Muscle layer of colon (tissue), 2 donors: ENCODE measurements around the gene CLSTN2.

ENCODE experiments used
- H3K27ac ChIP-seq: one replicate; pipeline ENCODE4 v1.7.0; 2013; ENCODE audit warnings: low read depth, mild to moderate bottlenecking, low read length, moderate library complexity
- H3K27me3 ChIP-seq, 2 donors: one replicate each; pipeline ENCODE4 v1.7.0; 2013; ENCODE audit warnings: low read length in 2 of 2, mild to moderate bottlenecking in 2 of 2; ENCODE audit not compliant: insufficient read depth in 2 of 2, control insufficient read depth in 1 of 2
- H3K36me3 ChIP-seq: one replicate; pipeline ENCODE4 v1.7.0; 2013; ENCODE audit warnings: mild to moderate bottlenecking, low read length; ENCODE audit not compliant: insufficient read depth
- H3K4me1 ChIP-seq: one replicate; pipeline ENCODE4 v1.7.0; 2013; ENCODE audit warnings: mild to moderate bottlenecking, low read length; ENCODE audit not compliant: insufficient read depth
- H3K4me3 ChIP-seq, 2 donors: one replicate each; pipeline ENCODE4 v1.7.0; 2013; ENCODE audit warnings: low read length in 2 of 2, low read depth in 1 of 2, mild to moderate bottlenecking in 1 of 2, moderate library complexity in 1 of 2
- H3K9ac ChIP-seq: one replicate; pipeline ENCODE4 v1.7.0; 2013; ENCODE audit warnings: low read length
- H3K9me3 ChIP-seq: one replicate; pipeline ENCODE4 v1.7.0; 2013; ENCODE audit warnings: mild to moderate bottlenecking, low read length
- donor health status: abdominal sarcoma.
- donor health status: Adenocarcinoma of cecum.

Gene CLSTN2

DNA sequence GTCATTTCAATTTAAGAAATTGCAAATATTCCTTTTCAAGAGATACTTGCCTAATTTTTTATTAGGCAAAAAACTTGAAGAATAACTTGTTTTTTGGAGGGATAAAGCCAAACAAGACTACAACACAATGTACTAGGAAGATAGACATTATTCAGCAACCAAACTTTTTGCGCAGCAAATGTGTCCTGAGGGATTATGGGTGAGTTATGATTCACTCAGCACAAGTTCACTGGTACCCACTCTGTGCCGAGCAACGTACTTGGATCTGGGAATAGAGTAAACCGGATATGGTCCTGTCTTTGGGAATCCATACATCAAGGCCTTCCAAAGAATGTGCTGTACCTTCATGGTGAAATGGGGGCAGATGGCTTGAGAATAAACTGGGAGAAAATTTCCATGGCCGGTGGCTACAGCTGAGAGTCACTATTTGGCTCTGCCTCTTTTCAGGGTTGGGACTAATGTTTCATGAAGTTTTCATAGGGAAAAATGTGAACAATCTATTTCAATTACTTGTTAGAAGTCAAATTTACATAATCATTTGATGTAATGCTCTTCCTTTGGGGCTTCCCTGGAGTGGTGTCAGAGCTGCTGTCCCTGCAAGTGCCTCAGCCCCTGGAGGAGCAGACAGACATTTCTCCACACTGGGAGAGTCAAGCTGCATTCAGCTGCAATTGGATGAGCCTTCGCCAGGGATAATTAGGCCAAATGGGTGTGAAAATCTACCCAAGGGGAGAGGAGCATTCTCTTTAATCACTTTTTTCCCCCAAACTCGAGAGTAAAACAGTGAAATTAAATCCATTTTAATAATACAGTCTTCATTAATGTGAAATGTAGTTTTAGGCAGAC, 315.2 kb downstream of the CLSTN2 start:
- Histone ChIP-seq H3K4me3 (no peak overlapping the region), H3K4me1 (no peaks in the 10 kb centered on the region), H3K27me3 (no peaks in the 10 kb centered on the region), H3K36me3 (no peaks in the 10 kb centered on the region), H3K27ac (no peak overlapping the region), H3K9ac (no peak overlapping the region), H3K9me3 (no peaks in the 10 kb centered on the region)

GRCh38 chr3:140250945-140251344, 316.0 kb downstream of the CLSTN2 start:
- Histone ChIP-seq H3K27ac (no peak overlapping the region), H3K4me1 (no peaks in the 10 kb centered on the region)

GRCh38 chr3:140251678-140252077, 316.7 kb downstream of the CLSTN2 start:
- no peaks in the 10 kb centered on the region for H3K4me1 ChIP-seq
- H3K4me3 ChIP-seq = no peak overlapping the region
- no peaks in the 10 kb centered on the region for H3K9me3 ChIP-seq
- H3K9ac ChIP-seq = no peak overlapping the region
- no peaks in the 10 kb centered on the region for H3K36me3 ChIP-seq
- no peak overlapping the region for H3K27ac ChIP-seq
- no peaks in the 10 kb centered on the region for H3K27me3 ChIP-seq

More at GRCh38 chr3:140250945-140251344, 316.0 kb downstream of the CLSTN2 start:
- Histone ChIP-seq H3K9ac (no peak overlapping the region), H3K36me3 (no peaks in the 10 kb centered on the region), H3K4me3 (no peak overlapping the region), H3K9me3 (no peaks in the 10 kb centered on the region), H3K27me3 (no peaks in the 10 kb centered on the region)

DNA sequence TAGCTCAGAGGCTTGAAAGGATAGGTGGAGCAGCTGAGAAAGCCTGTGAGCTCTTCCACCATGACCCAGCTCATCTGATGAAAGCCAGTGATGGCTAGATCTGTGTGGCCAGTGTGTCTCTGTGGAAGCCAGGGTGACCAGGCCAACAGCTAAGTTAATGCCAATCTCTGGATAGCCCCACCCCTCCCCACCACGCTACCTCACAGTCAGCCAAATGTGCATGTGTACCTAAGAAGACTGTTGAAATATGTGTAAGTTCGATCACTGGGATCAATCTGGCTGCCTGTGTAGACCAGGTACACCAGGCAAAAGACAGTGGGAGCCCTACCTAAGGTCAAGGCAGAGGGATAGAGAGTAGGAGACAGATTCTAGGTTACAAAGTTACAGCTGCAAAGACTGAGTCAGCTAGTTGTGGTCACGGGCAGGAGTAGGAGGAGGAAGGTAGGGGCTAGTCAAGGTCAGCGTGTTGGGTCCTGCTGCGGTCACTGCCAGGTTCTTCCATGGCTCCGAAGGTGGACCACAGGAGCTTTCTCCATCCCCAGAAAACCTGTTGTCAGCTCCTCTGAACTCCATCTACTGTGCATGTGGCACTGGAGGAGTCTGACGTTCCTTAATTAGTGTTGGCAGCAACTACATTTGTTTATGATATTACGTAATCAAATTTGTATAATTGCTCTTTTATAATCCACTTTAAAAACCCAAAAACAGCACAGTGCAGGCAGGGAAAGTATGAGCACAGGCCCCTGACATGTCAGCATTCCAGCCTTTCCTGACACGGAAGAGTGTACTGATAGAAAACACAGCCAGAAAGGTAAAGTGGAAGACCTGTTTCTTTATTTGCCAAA, 318.0 kb downstream of the CLSTN2 start:
- no peak overlapping the region for H3K4me3 ChIP-seq
- H3K9ac ChIP-seq = no peak overlapping the region
- H3K27me3 ChIP-seq = no peaks in the 10 kb centered on the region
- H3K27ac ChIP-seq = no peak overlapping the region
- H3K9me3 ChIP-seq = no peaks in the 10 kb centered on the region
- no peaks in the 10 kb centered on the region for H3K4me1 ChIP-seq
- no peaks in the 10 kb centered on the region for H3K36me3 ChIP-seq

DNA sequence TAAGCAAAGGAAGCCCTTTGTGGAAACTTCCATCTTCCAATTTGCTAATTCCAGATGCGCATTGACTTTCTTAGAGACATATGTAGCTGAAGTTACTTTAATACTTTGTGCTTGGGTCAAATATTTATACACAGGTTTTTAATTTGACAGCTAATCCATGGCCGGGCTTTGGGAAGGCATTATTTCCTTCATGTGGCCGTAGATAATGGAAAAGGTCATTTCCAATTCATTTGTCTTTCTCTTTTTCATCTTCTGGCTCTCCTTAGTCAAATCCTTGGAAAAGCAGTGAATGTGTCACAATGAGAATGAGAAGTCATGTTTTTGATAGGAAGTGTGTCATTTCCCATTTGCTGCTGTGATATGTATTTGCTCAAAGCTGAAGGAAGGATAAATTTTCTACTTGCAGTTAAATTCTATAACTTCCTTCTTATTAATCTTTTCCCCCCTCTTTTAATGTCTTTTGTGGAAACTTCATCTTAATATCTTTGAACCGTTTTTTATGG, 323.3 kb downstream of the CLSTN2 start:
- Histone ChIP-seq H3K9me3 (no peaks in the 10 kb centered on the region), H3K27ac (no peak overlapping the region), H3K4me1 (no peaks in the 10 kb centered on the region), H3K27me3 (no peaks in the 10 kb centered on the region), H3K36me3 (no peaks in the 10 kb centered on the region), H3K9ac (no peak overlapping the region), H3K4me3 (no peak overlapping the region)

GRCh38 chr3:140265302-140265701, 330.3 kb downstream of the CLSTN2 start:
- no peak overlapping the region for H3K27ac ChIP-seq
- H3K9ac ChIP-seq = no peak overlapping the region
- no peaks in the 10 kb centered on the region for H3K9me3 ChIP-seq
- H3K36me3 ChIP-seq = no peaks in the 10 kb centered on the region
- H3K4me1 ChIP-seq = no peaks in the 10 kb centered on the region
- H3K4me3 ChIP-seq = no peak overlapping the region
- H3K27me3 ChIP-seq = no peaks in the 10 kb centered on the region

DNA sequence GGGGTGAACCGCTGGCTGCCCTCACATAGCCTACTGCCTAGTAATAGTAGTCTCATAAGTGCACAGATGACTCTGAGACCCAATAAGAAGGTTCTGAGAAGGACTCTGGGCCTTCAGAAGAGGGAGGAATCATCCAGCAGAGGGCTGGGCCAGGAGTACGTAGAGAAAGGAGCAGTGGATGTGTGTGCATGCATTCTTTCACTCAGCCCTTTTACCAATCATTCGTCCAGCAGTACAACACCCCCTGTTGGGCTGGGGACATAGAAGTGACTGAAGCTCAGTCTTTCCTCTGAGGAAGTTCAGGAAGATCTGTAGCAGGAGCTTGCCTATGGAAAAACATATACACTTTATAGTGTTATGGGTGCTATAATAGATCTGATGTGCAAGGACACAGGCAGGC, 333.1 kb downstream of the CLSTN2 start:
- H3K27ac ChIP-seq = no peak overlapping the region

DNA sequence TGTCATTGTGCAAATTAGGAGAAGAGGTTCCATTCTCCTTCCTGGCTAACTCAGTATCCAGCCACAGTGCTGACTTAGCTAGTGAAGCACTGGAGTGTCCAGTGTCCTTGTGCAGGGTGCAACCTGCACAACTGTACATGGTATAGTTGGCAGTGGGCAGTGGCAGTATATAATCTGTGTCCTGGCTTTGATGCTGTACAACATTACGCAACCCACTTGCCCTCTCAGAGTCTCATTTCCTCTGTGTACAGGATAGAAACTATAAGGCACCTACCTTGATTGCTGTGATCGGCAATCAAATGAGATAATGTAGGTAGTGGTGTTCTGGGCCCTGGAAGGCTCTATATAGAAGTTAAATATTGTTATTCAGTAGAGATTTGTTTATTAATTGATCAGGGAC, 333.6 kb downstream of the CLSTN2 start:
- Histone ChIP-seq H3K4me1 (no peaks in the 10 kb centered on the region), H3K27me3 (no peaks in the 10 kb centered on the region), H3K36me3 (no peaks in the 10 kb centered on the region), H3K9ac (no peak overlapping the region), H3K27ac (no peak overlapping the region), H3K9me3 (no peaks in the 10 kb centered on the region), H3K4me3 (no peak overlapping the region)

More for the DNA sequence above, 333.1 kb downstream of the CLSTN2 start:
- H3K9me3 ChIP-seq = no peaks in the 10 kb centered on the region
- no peak overlapping the region for H3K4me3 ChIP-seq
- no peaks in the 10 kb centered on the region for H3K27me3 ChIP-seq
- H3K36me3 ChIP-seq = no peaks in the 10 kb centered on the region
- no peak overlapping the region for H3K9ac ChIP-seq
- H3K4me1 ChIP-seq = no peaks in the 10 kb centered on the region

GRCh38 chr3:140270329-140270728, 335.3 kb downstream of the CLSTN2 start:
- Histone ChIP-seq H3K27ac (no peak overlapping the region), H3K9me3 (no peaks in the 10 kb centered on the region), H3K36me3 (no peaks in the 10 kb centered on the region), H3K4me1 (no peaks in the 10 kb centered on the region), H3K9ac (no peak overlapping the region), H3K27me3 (no peaks in the 10 kb centered on the region), H3K4me3 (no peak overlapping the region)

GRCh38 chr3:140273542-140274195, 338.7 kb downstream of the CLSTN2 start:
- Histone ChIP-seq H3K4me3 (no peak overlapping the region), H3K9me3 (no peaks in the 10 kb centered on the region), H3K27ac (no peak overlapping the region), H3K4me1 (no peaks in the 10 kb centered on the region), H3K27me3 (no peaks in the 10 kb centered on the region), H3K36me3 (no peaks in the 10 kb centered on the region), H3K9ac (no peak overlapping the region)

DNA sequence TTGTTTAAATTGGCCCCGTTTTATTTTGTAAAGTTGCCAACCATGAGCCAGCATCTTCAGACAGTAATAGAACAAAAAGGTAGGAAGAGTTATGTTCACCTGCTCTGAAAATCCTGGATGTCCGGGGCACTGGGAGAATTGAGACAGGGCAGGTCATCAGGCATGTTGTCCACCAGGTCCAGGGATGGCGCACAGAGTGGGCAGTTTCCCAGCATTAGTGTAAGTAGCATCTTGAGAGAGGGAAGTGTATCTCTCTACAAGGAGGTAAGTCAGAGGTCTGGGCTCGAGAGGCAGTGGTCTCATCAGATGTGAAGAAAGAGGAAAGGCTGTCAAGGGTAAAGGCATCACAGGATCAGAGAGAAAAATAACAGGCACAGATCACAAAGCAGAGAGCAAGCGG, 339.4 kb downstream of the CLSTN2 start:
- Histone ChIP-seq H3K27me3 (no peaks in the 10 kb centered on the region), H3K4me1 (no peaks in the 10 kb centered on the region), H3K36me3 (no peaks in the 10 kb centered on the region), H3K4me3 (no peak overlapping the region), H3K9me3 (no peaks in the 10 kb centered on the region), H3K9ac (no peak overlapping the region), H3K27ac (no peak overlapping the region)
